ENCODE data around the gene DNAH9. TPM values are rescaled to one million over a fixed set of nuclear protein-coding genes. Genes with fewer than 3 reads are reported as not detected.
A peak's percentile ranks its signal among the peaks of the same experiment; 100 is the strongest.

DNAH9 gene
- total and polyA plus RNA-seq, 4 donors, result 9.2 to 23.4 (median 18.3) TPM

- H3K9me3 ChIP-seq (ENCODE audit: control insufficient read depth, insufficient read depth, low read length), result no peaks in the 10 kb centered on the region
- no peak overlapping the region for H3K27ac ChIP-seq (ENCODE audit: low read depth, low read length)
- H3K4me1 ChIP-seq (ENCODE audit: control insufficient read depth, insufficient read depth, low read length), result no peaks in the 10 kb centered on the region
- DNase-seq (ENCODE audit: low read depth in 4 of 6, low spot score in 6 of 6), result no peak
- H3K36me3 ChIP-seq (ENCODE audit: control insufficient read depth, insufficient read depth, low read length), result peaks cover 3% of the 10 kb centered on the region
- no peak overlapping the region for H3K4me3 ChIP-seq (ENCODE audit: low read depth, low read length)
- no peaks in the 10 kb centered on the region for H3K27me3 ChIP-seq (ENCODE audit: control insufficient read depth, insufficient read depth, low read length)
- WGBS (ENCODE audit: insufficient coverage), result 91% methylated on average over 9 of the region's 11 CpGs
Measured at GRCh38 chr17:11641521-11642275, 43.4 kb downstream of the DNAH9 start.

DNA sequence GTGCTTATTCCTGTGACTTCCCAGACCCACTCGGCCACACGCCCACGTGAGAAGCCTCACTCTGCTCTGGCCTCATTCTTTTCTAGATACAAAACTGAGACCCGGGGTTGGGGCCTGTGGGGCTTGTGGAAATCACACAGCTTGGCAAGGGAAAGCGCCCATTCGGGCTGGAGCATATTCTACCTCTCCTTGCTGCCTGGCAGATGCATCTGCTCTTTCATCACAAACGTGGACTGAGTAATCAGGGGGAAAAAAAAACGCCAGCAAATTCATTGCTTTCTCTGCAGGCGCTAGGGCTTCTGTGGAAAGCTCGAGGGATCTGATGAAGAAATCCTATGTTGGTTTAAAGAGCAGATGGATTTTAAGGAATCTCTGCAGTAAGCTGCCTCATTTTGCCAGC is 44.4 kb downstream of the DNAH9 start:
- WGBS (ENCODE audit: insufficient coverage), result 44% methylated on average over 10 of the region's 10 CpGs
- H3K36me3 ChIP-seq (ENCODE audit: control insufficient read depth, insufficient read depth, low read length), result peaks cover 3% of the 10 kb centered on the region
- H3K27me3 ChIP-seq (ENCODE audit: control insufficient read depth, insufficient read depth, low read length), result no peaks in the 10 kb centered on the region
- no peak overlapping the region for H3K4me3 ChIP-seq (ENCODE audit: low read depth, low read length)
- H3K9me3 ChIP-seq (ENCODE audit: control insufficient read depth, insufficient read depth, low read length), result no peaks in the 10 kb centered on the region
- no peak overlapping the region for H3K27ac ChIP-seq (ENCODE audit: low read depth, low read length)
- peak in 2 of 6 donors; percentile 22 to 67 for DNase-seq (ENCODE audit: low read depth in 4 of 6, low spot score in 6 of 6)
- H3K4me1 ChIP-seq (ENCODE audit: control insufficient read depth, insufficient read depth, low read length), result no peaks in the 10 kb centered on the region

DNA sequence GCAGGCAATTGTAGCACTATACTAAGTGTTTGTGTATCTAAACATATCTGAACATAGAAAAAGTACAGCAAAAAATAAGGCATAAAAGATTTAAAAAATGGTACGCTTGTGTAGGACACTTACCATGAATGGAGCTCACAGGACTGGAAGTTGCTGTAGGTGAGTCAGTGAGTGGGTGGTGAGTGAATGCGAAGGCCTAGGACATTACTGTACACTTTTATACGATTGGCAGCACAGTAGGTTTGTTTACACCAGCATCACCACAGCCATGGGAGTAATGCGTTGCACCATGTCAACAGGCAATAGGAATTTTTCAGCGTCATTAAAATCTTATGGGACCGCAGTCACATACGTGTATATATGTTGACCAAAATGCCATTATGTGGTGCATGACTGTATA is 45.6 kb downstream of the DNAH9 start:
- 100% methylated on average over 1 of the region's 7 CpGs for WGBS (ENCODE audit: insufficient coverage)

GRCh38 chr17:11644265-11645212 is 46.3 kb downstream of the DNAH9 start:
- H3K27me3 ChIP-seq (ENCODE audit: control insufficient read depth, insufficient read depth, low read length), result no peaks in the 10 kb centered on the region
- H3K4me3 ChIP-seq (ENCODE audit: low read depth, low read length), result no peak overlapping the region
- H3K36me3 ChIP-seq (ENCODE audit: control insufficient read depth, insufficient read depth, low read length), result peaks cover 3% of the 10 kb centered on the region
- peak; percentile 77 to 97 (median 86) for DNase-seq (ENCODE audit: low read depth in 4 of 6, low spot score in 6 of 6)
- no peaks in the 10 kb centered on the region for H3K4me1 ChIP-seq (ENCODE audit: control insufficient read depth, insufficient read depth, low read length)
- WGBS (ENCODE audit: insufficient coverage), result 32% methylated on average over 8 of the region's 18 CpGs
- H3K27ac ChIP-seq (ENCODE audit: low read depth, low read length), result no peak overlapping the region
- no peaks in the 10 kb centered on the region for H3K9me3 ChIP-seq (ENCODE audit: control insufficient read depth, insufficient read depth, low read length)

More for the DNA sequence above, 45.6 kb downstream of the DNAH9 start:
- no peak for DNase-seq (ENCODE audit: low read depth in 4 of 6, low spot score in 6 of 6)
- H3K27ac ChIP-seq (ENCODE audit: low read depth, low read length), result no peak overlapping the region
- peaks cover 3% of the 10 kb centered on the region for H3K36me3 ChIP-seq (ENCODE audit: control insufficient read depth, insufficient read depth, low read length)
- H3K4me3 ChIP-seq (ENCODE audit: low read depth, low read length), result no peak overlapping the region
- no peaks in the 10 kb centered on the region for H3K27me3 ChIP-seq (ENCODE audit: control insufficient read depth, insufficient read depth, low read length)
- no peaks in the 10 kb centered on the region for H3K4me1 ChIP-seq (ENCODE audit: control insufficient read depth, insufficient read depth, low read length)
- H3K9me3 ChIP-seq (ENCODE audit: control insufficient read depth, insufficient read depth, low read length), result no peaks in the 10 kb centered on the region

DNA sequence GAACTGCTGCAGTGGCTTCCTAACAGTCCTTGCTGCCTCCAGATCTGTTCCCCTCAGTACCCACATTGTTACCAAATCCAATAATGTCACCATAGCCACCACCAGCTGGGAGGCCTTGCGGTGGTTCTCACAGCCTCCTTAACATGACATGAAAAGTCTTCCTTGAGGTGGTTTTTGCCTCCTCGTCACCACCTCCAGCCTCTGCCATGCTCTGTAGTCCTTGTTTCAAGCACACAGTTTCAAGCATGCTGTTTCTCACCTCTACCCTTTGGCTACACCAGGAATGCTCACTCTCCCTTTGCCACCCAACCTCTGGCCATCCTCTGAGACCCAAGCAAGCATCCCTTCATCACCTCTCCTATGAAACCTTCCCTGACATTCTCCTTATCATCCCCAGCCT is 47.2 kb downstream of the DNAH9 start:
- H3K36me3 ChIP-seq (ENCODE audit: control insufficient read depth, insufficient read depth, low read length), result no peaks in the 10 kb centered on the region
- H3K4me3 ChIP-seq (ENCODE audit: low read depth, low read length), result no peak overlapping the region
- H3K27me3 ChIP-seq (ENCODE audit: control insufficient read depth, insufficient read depth, low read length), result no peaks in the 10 kb centered on the region
- H3K27ac ChIP-seq (ENCODE audit: low read depth, low read length), result no peak overlapping the region
- DNase-seq (ENCODE audit: low read depth in 4 of 6, low spot score in 6 of 6), result no peak
- H3K4me1 ChIP-seq (ENCODE audit: control insufficient read depth, insufficient read depth, low read length), result no peaks in the 10 kb centered on the region
- WGBS (ENCODE audit: insufficient coverage), result 89% methylated on average over 2 of the region's 2 CpGs
- no peaks in the 10 kb centered on the region for H3K9me3 ChIP-seq (ENCODE audit: control insufficient read depth, insufficient read depth, low read length)

DNA sequence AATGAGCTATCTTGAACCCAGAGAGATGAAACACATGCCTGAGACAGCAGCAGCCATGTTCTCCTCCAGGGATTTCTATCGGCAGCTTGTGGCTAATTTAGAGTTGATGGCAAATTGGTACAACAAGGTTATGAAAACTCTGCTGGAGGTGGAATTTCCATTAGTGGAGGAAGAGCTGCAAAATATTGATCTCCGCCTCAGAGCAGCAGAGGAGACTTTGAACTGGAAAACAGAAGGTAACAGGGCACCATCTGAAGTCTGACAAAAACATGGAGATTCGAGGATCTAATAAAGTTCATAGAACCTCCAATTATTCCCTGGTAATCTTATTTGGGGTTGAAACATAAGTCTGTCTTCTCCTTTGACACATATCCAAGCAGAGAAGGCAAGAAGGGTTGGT is 52.8 kb downstream of the DNAH9 start:
- WGBS (ENCODE audit: insufficient coverage), result 94% methylated on average over 2 of the region's 3 CpGs
- DNase-seq (ENCODE audit: low read depth in 4 of 6, low spot score in 6 of 6), result no peak
- H3K27ac ChIP-seq (ENCODE audit: low read depth, low read length), result no peak overlapping the region

GRCh38 chr17:11668618-11669017 is 70.3 kb downstream of the DNAH9 start:
- Histone ChIP-seq H3K27me3 (ENCODE audit: control insufficient read depth, insufficient read depth, low read length) (no peaks in the 10 kb centered on the region), H3K4me3 (ENCODE audit: low read depth, low read length) (no peak overlapping the region), H3K9me3 (ENCODE audit: control insufficient read depth, insufficient read depth, low read length) (no peaks in the 10 kb centered on the region), H3K36me3 (ENCODE audit: control insufficient read depth, insufficient read depth, low read length) (no peaks in the 10 kb centered on the region), H3K27ac (ENCODE audit: low read depth, low read length) (no peak overlapping the region), H3K4me1 (ENCODE audit: control insufficient read depth, insufficient read depth, low read length) (no peaks in the 10 kb centered on the region)
- no CpG with 5 or more reads among the region's 1 CpG for WGBS (ENCODE audit: insufficient coverage)
- DNase-seq (ENCODE audit: low read depth in 4 of 6, low spot score in 6 of 6), result peak in 1 of 6 donors; percentile 4

More for the DNA sequence above, 52.8 kb downstream of the DNAH9 start:
- Histone ChIP-seq H3K36me3 (ENCODE audit: control insufficient read depth, insufficient read depth, low read length) (no peaks in the 10 kb centered on the region), H3K9me3 (ENCODE audit: control insufficient read depth, insufficient read depth, low read length) (no peaks in the 10 kb centered on the region), H3K4me1 (ENCODE audit: control insufficient read depth, insufficient read depth, low read length) (no peaks in the 10 kb centered on the region), H3K4me3 (ENCODE audit: low read depth, low read length) (no peak overlapping the region), H3K27me3 (ENCODE audit: control insufficient read depth, insufficient read depth, low read length) (no peaks in the 10 kb centered on the region)

GRCh38 chr17:11671126-11671525 is 72.9 kb downstream of the DNAH9 start:
- H3K4me3 ChIP-seq (ENCODE audit: low read depth, low read length), result no peak overlapping the region
- H3K36me3 ChIP-seq (ENCODE audit: control insufficient read depth, insufficient read depth, low read length), result no peaks in the 10 kb centered on the region
- DNase-seq (ENCODE audit: low read depth in 4 of 6, low spot score in 6 of 6), result peak in 2 of 6 donors; percentile 7 to 80
- no peaks in the 10 kb centered on the region for H3K27me3 ChIP-seq (ENCODE audit: control insufficient read depth, insufficient read depth, low read length)
- WGBS (ENCODE audit: insufficient coverage), result 64% methylated on average over 4 of the region's 4 CpGs
- no peak overlapping the region for H3K27ac ChIP-seq (ENCODE audit: low read depth, low read length)
- H3K9me3 ChIP-seq (ENCODE audit: control insufficient read depth, insufficient read depth, low read length), result no peaks in the 10 kb centered on the region
- no peaks in the 10 kb centered on the region for H3K4me1 ChIP-seq (ENCODE audit: control insufficient read depth, insufficient read depth, low read length)

GRCh38 chr17:11682646-11683045 is 84.4 kb downstream of the DNAH9 start:
- H3K36me3 ChIP-seq (ENCODE audit: control insufficient read depth, insufficient read depth, low read length), result no peaks in the 10 kb centered on the region
- no peak for DNase-seq (ENCODE audit: low read depth in 4 of 6, low spot score in 6 of 6)
- H3K4me3 ChIP-seq (ENCODE audit: low read depth, low read length), result no peak overlapping the region
- H3K27ac ChIP-seq (ENCODE audit: low read depth, low read length), result no peak overlapping the region
- 89% methylated on average over 2 of the region's 2 CpGs for WGBS (ENCODE audit: insufficient coverage)
- no peaks in the 10 kb centered on the region for H3K9me3 ChIP-seq (ENCODE audit: control insufficient read depth, insufficient read depth, low read length)
- H3K4me1 ChIP-seq (ENCODE audit: control insufficient read depth, insufficient read depth, low read length), result no peaks in the 10 kb centered on the region
- no peaks in the 10 kb centered on the region for H3K27me3 ChIP-seq (ENCODE audit: control insufficient read depth, insufficient read depth, low read length)
